MM.1S (cell line): ENCODE measurements around the gene CDO1.

Experiments used
- CTCF ChIP-seq: fragments of 300-600 bp; sonication (generic); IDR thresholded peaks from 2 replicates; pipeline ENCODE4 v1.5.1; 2016; ENCODE audit warnings: antibody characterized with exemption, low read length, mixed read lengths
- EZH2 ChIP-seq: fragments of 300-600 bp; sonication (generic); optimal IDR thresholded peaks from 2 replicates; pipeline ENCODE3; 2017; ENCODE audit warnings: low read depth, mild to moderate bottlenecking, antibody characterized with exemption, low read length, mixed read lengths
- EZH2phosphoT487 ChIP-seq: fragments of 300-600 bp; sonication (generic); IDR thresholded peaks from 2 replicates; pipeline ENCODE4 v1.6.1; 2018; ENCODE audit warnings: antibody characterized with exemption, low read length

GRCh38 chr5:115758356-115758755, 58.1 kb downstream of the CDO1 start:
- TF ChIP-seq CTCF, result no peak
- no peak for TF ChIP-seq EZH2
- TF ChIP-seq EZH2phosphoT487, result no peak
